Transverse colon (tissue), 4 donors: ENCODE data around the gene TBCEL. TPM values are rescaled to one million over a fixed set of nuclear protein-coding genes. Genes with fewer than 3 reads are reported as not detected.
"Not testable (repeated sequence)": the region's sequence is repeated elsewhere in the genome, so short reads cannot be mapped to it uniquely, and the experiment has no call there.

ENCODE experiments used
- DNase-seq: peaks from one replicate; pipeline ENCODE4 v3.0.0-alpha.2; 2019
- H3K27ac ChIP-seq, 4 donors: fragments of 200-600 bp; sonication (generic); 2 replicates each; pipeline ENCODE4 v1.5.1; 2016 to 2018; ENCODE audit warnings: inconsistent platforms in 4 of 4
- H3K27me3 ChIP-seq: fragments of 200-600 bp; sonication (generic); 2 replicates; pipeline ENCODE4 v1.5.1; 2017; ENCODE audit warnings: inconsistent platforms
- H3K36me3 ChIP-seq, 4 donors: fragments of 200-600 bp; sonication (generic); 2 replicates each; pipeline ENCODE4 v1.5.1; 2017 to 2019; ENCODE audit warnings: inconsistent platforms in 4 of 4
- H3K4me1 ChIP-seq, 4 donors: fragments of 200-600 bp; sonication (generic); 2 replicates each; pipeline ENCODE4 v1.5.1; 2017 to 2020; ENCODE audit warnings: inconsistent platforms in 4 of 4
- H3K4me3 ChIP-seq, 4 donors: fragments of 200-600 bp; sonication (generic); 1 replicate in 1 of 4; 2 replicates in 3 of 4; pipeline versions ENCODE4 v1.5.1 to v1.6.1; 2017 to 2019; ENCODE audit warnings: inconsistent platforms in 4 of 4
- H3K9me3 ChIP-seq, 2 donors: fragments of 200-600 bp; sonication (generic); 2 replicates each; pipeline ENCODE4 v1.5.1; 2017 to 2019; ENCODE audit warnings: inconsistent platforms in 2 of 2
- EP300 ChIP-seq: sonication (generic); formaldehyde crosslinking; IDR thresholded peaks from one replicate; pipeline ENCODE4 v1.6.1; 2017; ENCODE audit warnings: antibody characterized with exemption, low read depth
- POLR2A ChIP-seq: fragments of 450-650 bp; IDR thresholded peaks from one replicate; pipeline ENCODE4 v1.6.1; 2016; ENCODE audit warnings: antibody characterized with exemption, mild to moderate bottlenecking, moderate library complexity
- POLR2AphosphoS5 ChIP-seq, 3 donors: sonication (generic); formaldehyde crosslinking; IDR thresholded peaks; one replicate each; pipeline ENCODE4 v1.6.1; 2016; ENCODE audit warnings: antibody characterized with exemption in 3 of 3
- WGBS, 2 donors: methylation state at CpG; one replicate each; pipeline ENCODE4 v1.1.5; 2018; ENCODE audit warnings: low coverage in 1 of 2; 5-methylcytosine and 5-hydroxymethylcytosine counted together
- in situ Hi-C, 4 donors: fragments of 200-750 bp; cut with MboI; loops; one replicate each; pipeline versions ENCODE4 v1.15.0 to v1.15.1; 2017; ENCODE audit warnings: low sequenced_read_pairs in 3 of 4, low pct_ligation_motif_present in 1 of 4, low pct_unique_long_range_greater_than_20kb in 1 of 4
- intact Hi-C: fragments of 100-400 bp; cut with DNase I; formaldehyde crosslinking; loops from one replicate; pipeline ENCODE4 v1.15.1; 2023; ENCODE audit warnings: low total_unique reads
- total RNA-seq, 4 donors: library from RNA; depleted of rRNA; stranded (reverse); fragments of >200 nt; gene quantifications; one replicate each; pipeline ENCODE4 v1.1.0, GENCODE V29; 2016
- TF ChIP-seq, protein P1 (sequence below), 5 experiments: fragments of 200-600 bp in 3 of 5; fragments of 450-650 bp in 2 of 5; sonication (generic) in 3 of 5; IDR thresholded peaks; 1 replicate in 2 of 5; 2 replicates in 3 of 5; pipeline ENCODE4 v1.5.1; 2016 to 2017; ENCODE audit warnings: antibody characterized with exemption in 5 of 5, inconsistent platforms in 3 of 5, mild to moderate bottlenecking in 2 of 5, moderate library complexity in 1 of 5

The TBCEL gene
- total RNA-seq, 4 donors from 2014 or later, result 7.2 to 16.5 (median 10.5) TPM

GRCh38 chr11:121018746-121019145, 5.2 kb upstream of the TBCEL start:
- Histone ChIP-seq H3K27ac (no peak overlapping the region), H3K4me3 (no peak overlapping the region), H3K9me3 (no peaks in the 10 kb centered on the region), H3K4me1 (peaks cover 0 to 3% (median 0%) of the 10 kb centered on the region in 4 donors), H3K27me3 (peaks cover 3% of the 10 kb centered on the region), H3K36me3 (no peaks in the 10 kb centered on the region)
- in situ Hi-C loops, result no loop called here
- 68 to 70% methylated on average over 1 of the region's 1 CpG for WGBS, 2 donors
- DNase-seq, result no peak
- intact Hi-C loops, result no loop called here
- no peak for TF ChIP-seq EP300
- no peak for TF ChIP-seq POLR2AphosphoS5 (IDR thresholded peaks at IDR 0.05)
- TF ChIP-seq, protein P1, sequence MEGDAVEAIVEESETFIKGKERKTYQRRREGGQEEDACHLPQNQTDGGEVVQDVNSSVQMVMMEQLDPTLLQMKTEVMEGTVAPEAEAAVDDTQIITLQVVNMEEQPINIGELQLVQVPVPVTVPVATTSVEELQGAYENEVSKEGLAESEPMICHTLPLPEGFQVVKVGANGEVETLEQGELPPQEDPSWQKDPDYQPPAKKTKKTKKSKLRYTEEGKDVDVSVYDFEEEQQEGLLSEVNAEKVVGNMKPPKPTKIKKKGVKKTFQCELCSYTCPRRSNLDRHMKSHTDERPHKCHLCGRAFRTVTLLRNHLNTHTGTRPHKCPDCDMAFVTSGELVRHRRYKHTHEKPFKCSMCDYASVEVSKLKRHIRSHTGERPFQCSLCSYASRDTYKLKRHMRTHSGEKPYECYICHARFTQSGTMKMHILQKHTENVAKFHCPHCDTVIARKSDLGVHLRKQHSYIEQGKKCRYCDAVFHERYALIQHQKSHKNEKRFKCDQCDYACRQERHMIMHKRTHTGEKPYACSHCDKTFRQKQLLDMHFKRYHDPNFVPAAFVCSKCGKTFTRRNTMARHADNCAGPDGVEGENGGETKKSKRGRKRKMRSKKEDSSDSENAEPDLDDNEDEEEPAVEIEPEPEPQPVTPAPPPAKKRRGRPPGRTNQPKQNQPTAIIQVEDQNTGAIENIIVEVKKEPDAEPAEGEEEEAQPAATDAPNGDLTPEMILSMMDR (IDR thresholded peaks at IDR 0.05), result no peak
- no peak for TF ChIP-seq POLR2A

DNA sequence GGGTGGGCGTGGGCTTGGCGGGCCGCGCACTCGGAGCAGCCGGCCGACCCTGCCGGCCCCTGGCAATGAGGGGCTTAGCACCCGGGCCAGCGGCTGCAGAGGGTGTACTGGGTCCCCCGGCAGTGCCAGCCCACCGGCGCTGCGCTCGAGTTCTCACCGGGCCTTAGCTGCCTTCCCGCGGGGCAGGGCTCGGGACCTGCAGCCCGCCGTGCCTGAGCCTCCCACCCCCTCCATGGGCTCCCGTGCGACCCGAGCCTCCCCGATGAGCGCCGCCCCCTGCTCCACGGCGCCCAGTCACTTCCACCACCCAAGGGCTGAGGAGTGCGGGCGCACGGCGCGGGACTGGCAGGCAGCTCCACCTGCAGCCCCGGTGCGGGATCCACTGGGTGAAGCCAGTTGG, 2.2 kb upstream of the TBCEL start:
- H3K9me3 ChIP-seq, H3K4me3 ChIP-seq, intact Hi-C loops, in situ Hi-C loops, H3K36me3 ChIP-seq, H3K27ac ChIP-seq, DNase-seq, H3K27me3 ChIP-seq: not testable (repeated sequence)
- 96% methylated on average over 16 of the region's 36 CpGs; no CpG with 5 or more reads in 1 of the 2 donors for WGBS, 2 donors
- H3K4me1 ChIP-seq, result peaks cover 10 to 20% (median 13%) of the 10 kb centered on the region in 4 donors

- no peaks in the 10 kb centered on the region for H3K36me3 ChIP-seq
- in situ Hi-C loops, result no loop called here
- H3K27me3 ChIP-seq, result no peaks in the 10 kb centered on the region
- peaks cover 10 to 20% (median 13%) of the 10 kb centered on the region in 4 donors for H3K4me1 ChIP-seq
- H3K27ac ChIP-seq, result peak overlapping the region in 2 of 4 donors; percentile 69 to 75
- DNase-seq, result no peak
- H3K4me3 ChIP-seq, result peak overlapping the region in 3 of 4 donors; percentile 62 to 83 (median 66)
- 47 to 57% methylated on average over 3 of the region's 3 CpGs for WGBS, 2 donors
- TF ChIP-seq, protein P1 (IDR thresholded peaks at IDR 0.05), result no peak
- TF ChIP-seq POLR2A, result no peak
- no peak for TF ChIP-seq POLR2AphosphoS5 (IDR thresholded peaks at IDR 0.05)
- TF ChIP-seq EP300, result no peak
- no peaks in the 10 kb centered on the region for H3K9me3 ChIP-seq
- intact Hi-C loops, result no loop called here
These were observed 1.1 kb downstream of the TBCEL start for GRCh38 chr11:121024989-121025388.

DNA sequence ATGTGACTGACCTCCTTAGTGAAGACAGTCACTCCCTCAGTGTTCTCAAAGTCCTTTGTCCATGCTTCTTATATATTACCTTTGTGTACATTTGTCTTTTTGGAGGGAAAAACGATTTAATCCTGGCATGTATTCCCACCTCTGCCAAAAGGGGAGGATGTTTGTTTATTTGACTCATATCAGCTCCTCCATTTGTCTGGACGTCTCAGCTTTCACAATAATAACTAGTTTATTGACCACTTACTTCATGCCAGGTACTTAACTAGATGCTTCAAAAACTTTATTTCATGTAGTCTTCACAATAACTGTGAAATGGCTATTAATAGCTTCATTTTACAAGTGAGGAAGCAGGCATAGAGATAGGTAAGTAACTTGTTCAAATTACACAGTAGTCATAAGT, 5.3 kb downstream of the TBCEL start:
- in situ Hi-C loops (no loop called here), intact Hi-C loops (no loop called here)
- Histone ChIP-seq H3K36me3 (no peaks in the 10 kb centered on the region), H3K4me3 (no peak overlapping the region), H3K4me1 (peaks cover 10 to 16% (median 13%) of the 10 kb centered on the region in 4 donors), H3K9me3 (no peaks in the 10 kb centered on the region), H3K27ac (no peak overlapping the region), H3K27me3 (no peaks in the 10 kb centered on the region)
- TF ChIP-seq POLR2AphosphoS5 (IDR thresholded peaks at IDR 0.05) (no peak), EP300 (no peak), POLR2A (no peak)
- TF ChIP-seq, protein P1 (IDR thresholded peaks at IDR 0.05), result no peak
- no peak for DNase-seq
- 41 to 50% methylated on average over 1 to 2 of the region's 2 CpGs for WGBS, 2 donors

DNA sequence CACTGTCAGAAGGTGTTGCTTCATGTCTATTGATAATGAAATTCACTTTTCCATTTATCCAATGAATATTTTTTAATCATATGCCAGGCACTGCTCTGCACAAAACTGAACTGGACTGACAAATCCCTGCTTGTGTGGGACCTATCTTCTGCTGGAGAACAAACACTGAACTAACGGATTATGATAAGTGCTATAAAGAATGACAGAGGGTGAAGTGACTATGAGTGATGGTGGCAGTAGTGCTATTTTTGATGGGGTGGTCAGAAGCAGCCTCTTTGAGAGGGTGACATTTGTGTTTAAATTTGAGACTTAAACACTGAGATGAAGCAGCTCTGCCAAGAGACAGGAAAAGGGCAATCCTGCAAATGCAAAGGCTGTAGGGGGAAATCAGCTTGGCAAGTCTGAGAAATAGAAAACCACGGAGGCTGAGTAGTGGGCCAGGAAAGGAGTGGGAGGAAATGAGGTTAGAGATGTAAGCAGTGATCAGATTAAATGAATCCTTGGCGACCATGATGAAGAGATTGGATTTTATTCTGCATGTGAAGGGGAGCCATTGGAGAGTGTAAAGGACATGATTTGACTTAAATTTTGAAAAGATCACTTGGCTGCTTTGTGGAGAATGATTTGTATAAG, 6.0 kb downstream of the TBCEL start:
- intact Hi-C loops, result no loop called here
- H3K9me3 ChIP-seq, result no peaks in the 10 kb centered on the region
- H3K27ac ChIP-seq, result no peak overlapping the region
- 65 to 72% methylated on average over 3 of the region's 3 CpGs for WGBS, 2 donors
- H3K36me3 ChIP-seq, result no peaks in the 10 kb centered on the region
- no peak for TF ChIP-seq POLR2A
- TF ChIP-seq, protein P1 (IDR thresholded peaks at IDR 0.05), result no peak
- TF ChIP-seq EP300, result no peak
- in situ Hi-C loops, result no loop called here
- peaks cover 4 to 10% (median 8%) of the 10 kb centered on the region in 4 donors for H3K4me1 ChIP-seq
- DNase-seq, result no peak
- no peak overlapping the region for H3K4me3 ChIP-seq
- no peaks in the 10 kb centered on the region for H3K27me3 ChIP-seq
